ENCODE results near the gene KRT26. TPM values are rescaled to one million over a fixed set of nuclear protein-coding genes. Genes with fewer than 3 reads are reported as not detected.

Gene KRT26
- total and polyA plus RNA-seq, 2 of the 8 experiments (the other 6 are each of a cell fraction or from before 2014, with no cell fraction given) = not detected

DNA sequence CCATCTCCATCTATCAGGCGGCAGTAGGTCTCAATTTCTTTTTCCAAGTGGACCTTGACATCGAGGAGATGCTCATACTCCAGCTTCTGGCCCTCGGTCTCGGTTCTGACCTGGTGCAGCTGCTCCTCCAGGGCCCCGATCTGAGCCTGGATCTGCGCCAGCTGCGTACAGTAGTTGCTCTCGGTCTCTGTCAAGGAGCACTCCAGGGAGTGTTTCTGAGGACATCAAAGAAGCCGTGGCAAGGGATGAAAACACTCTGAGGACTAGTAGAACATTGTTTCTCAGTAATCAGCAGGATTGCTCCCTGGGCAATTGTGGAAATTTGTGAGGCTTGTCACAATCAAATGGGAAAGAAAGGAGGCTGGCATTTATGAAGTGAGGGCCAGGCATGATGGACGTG lies 21.8 kb upstream of the KRT26 start:
- H3K9me3 ChIP-seq (ENCODE audit: insufficient read depth in 2 of 2, low read depth in 1 of 2, low read length in 1 of 2) = no peaks in the 10 kb centered on the region
- no peak overlapping the region for H3K4me2 ChIP-seq (ENCODE audit: insufficient read depth in 1 of 2, low read depth in 2 of 2, low read length in 2 of 2)
- DNase-seq (ENCODE audit: low read depth in 1 of 2, low spot score in 2 of 2) (no peak), FAIRE-seq (no peak)
- H3K27me3 ChIP-seq (replicated peaks in 1 of 4; ENCODE audit: control insufficient read depth in 3 of 4, extremely low read depth in 1 of 4, insufficient read depth in 3 of 4, low read length in 3 of 4) = no peaks in the 10 kb centered on the region
- no peak overlapping the region for H2BK20ac ChIP-seq (ENCODE audit: low read length)
- H3K4me3 ChIP-seq (ENCODE audit: extremely low read depth in 1 of 4, insufficient read depth in 2 of 4, low read depth in 3 of 4, low read length in 4 of 4) = no peak overlapping the region
- no peak overlapping the region for H3K4ac ChIP-seq (replicated peaks; ENCODE audit: insufficient read length, low read depth, low read length)
- no peak overlapping the region for H2BK5ac ChIP-seq (ENCODE audit: low read depth, low read length)
- no peaks in the 10 kb centered on the region for H4K20me1 ChIP-seq (replicated peaks in 1 of 2; ENCODE audit: control insufficient read depth in 1 of 2, insufficient read depth in 2 of 2, low read length in 2 of 2)
- H2BK12ac ChIP-seq (ENCODE audit: low read depth, low read length) = no peak overlapping the region
- H3K23ac ChIP-seq (ENCODE audit: insufficient read length) = no peak overlapping the region
- no peaks in the 10 kb centered on the region for H3K4me1 ChIP-seq (replicated peaks in 1 of 4; ENCODE audit: control insufficient read depth in 3 of 4, insufficient read depth in 4 of 4, low read length in 3 of 4)
- no peak overlapping the region for H4K91ac ChIP-seq (replicated peaks; ENCODE audit: insufficient read length, low read length)
- no peak overlapping the region for H3K18ac ChIP-seq (ENCODE audit: extremely low read depth, low read length)
- no peak overlapping the region for H4K8ac ChIP-seq (ENCODE audit: extremely low read depth, insufficient read depth, low read length)
- no peaks in the 10 kb centered on the region for H3K23me2 ChIP-seq (ENCODE audit: low read depth, low read length)
- H3K9ac ChIP-seq (replicated peaks in 1 of 4; ENCODE audit: extremely low read depth in 1 of 4, low read depth in 3 of 4, low read length in 3 of 4) = no peak overlapping the region
- 89% methylated on average over 10 of the region's 10 CpGs; no CpG with 5 or more reads in 1 of the 2 experiments for WGBS, 2 experiments (ENCODE audit: extremely low coverage in 1 of 2, insufficient coverage in 1 of 2, insufficient read length in 1 of 2, insufficient replicate concordance in 2 of 2, low coverage in 1 of 2, low lambda C conversion rate in 2 of 2, missing lambda C conversion rate in 1 of 2)
- no peak overlapping the region for H2AFZ ChIP-seq (ENCODE audit: low read length)
- no peaks in the 10 kb centered on the region for H3K79me1 ChIP-seq (ENCODE audit: low read depth, low read length)
- H2BK15ac ChIP-seq (ENCODE audit: low read length) = no peak overlapping the region
- H3K56ac ChIP-seq (replicated peaks; ENCODE audit: insufficient read length, low read depth, low read length) = no peak overlapping the region
- CTCF ChIA-PET (ENCODE audit: partially characterized antibody) = interaction anchor here (1.0 to 2.3 kb wide), 3 partner anchors 44 to 178 kb away, joined by 3 to 17 read pairs (median 6); no protein-coding TSS in a partner anchor
- POLR2A ChIA-PET (ENCODE audit: partially characterized antibody) = no interaction called here
- no peak overlapping the region for H2AK5ac ChIP-seq (ENCODE audit: low read depth, low read length)
- H4K5ac ChIP-seq (ENCODE audit: insufficient read length, low read depth, low read length) = no peak overlapping the region
- no peak overlapping the region for H3K14ac ChIP-seq (ENCODE audit: insufficient read length)
- no peak overlapping the region for H2BK120ac ChIP-seq (replicated peaks; ENCODE audit: low read depth, low read length)
- no peaks in the 10 kb centered on the region for H3K79me2 ChIP-seq (ENCODE audit: control insufficient read depth in 1 of 2, insufficient read depth in 2 of 2, low read length in 2 of 2)
- H3K36me3 ChIP-seq (ENCODE audit: control insufficient read depth in 2 of 4, insufficient read depth in 4 of 4, low read length in 3 of 4) = no peaks in the 10 kb centered on the region
- no peak overlapping the region for H3K27ac ChIP-seq (ENCODE audit: low read depth, low read length)
- TF ChIP-seq CBX5 (IDR thresholded peaks at IDR 0.05; ENCODE audit: low read depth, low read length) (no peak), NRF1 (IDR thresholded peaks at IDR 0.05; ENCODE audit: low read depth, low read length) (no peak), EGR1 (IDR thresholded peaks at IDR 0.05; ENCODE audit: borderline replicate concordance, low read depth, low read length) (no peak), JUND (IDR thresholded peaks at IDR 0.05; ENCODE audit: low read length) (no peak), RXRA (IDR thresholded peaks at IDR 0.05; ENCODE audit: insufficient read depth, low read depth, low read length) (no peak), SP2 (IDR thresholded peaks at IDR 0.05; ENCODE audit: low read length) (no peak), POLR2AphosphoS5 (IDR thresholded peaks at IDR 0.05; ENCODE audit: low read depth, low read length) (no peak), NANOG (IDR thresholded peaks at IDR 0.05; ENCODE audit: insufficient read depth, low read depth, low read length, poor library complexity, severe bottlenecking) (no peak)
- TF ChIP-seq, protein P1, sequence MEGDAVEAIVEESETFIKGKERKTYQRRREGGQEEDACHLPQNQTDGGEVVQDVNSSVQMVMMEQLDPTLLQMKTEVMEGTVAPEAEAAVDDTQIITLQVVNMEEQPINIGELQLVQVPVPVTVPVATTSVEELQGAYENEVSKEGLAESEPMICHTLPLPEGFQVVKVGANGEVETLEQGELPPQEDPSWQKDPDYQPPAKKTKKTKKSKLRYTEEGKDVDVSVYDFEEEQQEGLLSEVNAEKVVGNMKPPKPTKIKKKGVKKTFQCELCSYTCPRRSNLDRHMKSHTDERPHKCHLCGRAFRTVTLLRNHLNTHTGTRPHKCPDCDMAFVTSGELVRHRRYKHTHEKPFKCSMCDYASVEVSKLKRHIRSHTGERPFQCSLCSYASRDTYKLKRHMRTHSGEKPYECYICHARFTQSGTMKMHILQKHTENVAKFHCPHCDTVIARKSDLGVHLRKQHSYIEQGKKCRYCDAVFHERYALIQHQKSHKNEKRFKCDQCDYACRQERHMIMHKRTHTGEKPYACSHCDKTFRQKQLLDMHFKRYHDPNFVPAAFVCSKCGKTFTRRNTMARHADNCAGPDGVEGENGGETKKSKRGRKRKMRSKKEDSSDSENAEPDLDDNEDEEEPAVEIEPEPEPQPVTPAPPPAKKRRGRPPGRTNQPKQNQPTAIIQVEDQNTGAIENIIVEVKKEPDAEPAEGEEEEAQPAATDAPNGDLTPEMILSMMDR (IDR thresholded peaks at IDR 0.05; ENCODE audit: control extremely low read depth in 1 of 3, insufficient read depth in 1 of 3, low read depth in 1 of 3, low read length in 3 of 3) = no peak
- TF ChIP-seq, protein P2, sequence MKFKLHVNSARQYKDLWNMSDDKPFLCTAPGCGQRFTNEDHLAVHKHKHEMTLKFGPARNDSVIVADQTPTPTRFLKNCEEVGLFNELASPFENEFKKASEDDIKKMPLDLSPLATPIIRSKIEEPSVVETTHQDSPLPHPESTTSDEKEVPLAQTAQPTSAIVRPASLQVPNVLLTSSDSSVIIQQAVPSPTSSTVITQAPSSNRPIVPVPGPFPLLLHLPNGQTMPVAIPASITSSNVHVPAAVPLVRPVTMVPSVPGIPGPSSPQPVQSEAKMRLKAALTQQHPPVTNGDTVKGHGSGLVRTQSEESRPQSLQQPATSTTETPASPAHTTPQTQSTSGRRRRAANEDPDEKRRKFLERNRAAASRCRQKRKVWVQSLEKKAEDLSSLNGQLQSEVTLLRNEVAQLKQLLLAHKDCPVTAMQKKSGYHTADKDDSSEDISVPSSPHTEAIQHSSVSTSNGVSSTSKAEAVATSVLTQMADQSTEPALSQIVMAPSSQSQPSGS (IDR thresholded peaks at IDR 0.05; ENCODE audit: low read length) = no peak
